Measurements from ENCODE around the gene OTX2. TPM values are rescaled to one million over a fixed set of nuclear protein-coding genes. Genes with fewer than 3 reads are reported as not detected.

OTX2 gene
- total RNA-seq, 1 donor from 2014 or later = not detected

DNA sequence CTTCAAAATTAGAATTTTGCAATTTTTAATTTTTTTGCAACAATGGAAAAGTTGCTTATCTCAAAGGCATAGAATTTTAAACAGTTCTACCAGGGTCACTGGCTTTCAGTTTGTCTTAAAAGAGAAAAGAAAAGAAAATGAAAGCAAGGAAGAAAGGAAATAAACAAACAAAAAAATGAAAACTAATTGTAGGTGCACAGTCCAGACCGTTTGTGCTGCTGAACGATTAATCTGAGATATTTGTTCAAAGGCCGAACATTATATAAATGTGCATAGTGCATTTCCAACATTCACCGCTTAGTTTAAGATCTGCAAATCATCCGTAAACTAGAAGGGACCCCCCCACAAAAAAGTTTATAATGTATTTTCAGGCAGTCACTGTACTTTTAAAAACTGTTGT, 5.5 kb upstream of the OTX2 start:
- no peaks in the 10 kb centered on the region for H3K36me3 ChIP-seq
- intact Hi-C loops (cut with DNase I) = no loop called here
- H3K4me1 ChIP-seq = no peaks in the 10 kb centered on the region
- TF ChIP-seq, protein P1, sequence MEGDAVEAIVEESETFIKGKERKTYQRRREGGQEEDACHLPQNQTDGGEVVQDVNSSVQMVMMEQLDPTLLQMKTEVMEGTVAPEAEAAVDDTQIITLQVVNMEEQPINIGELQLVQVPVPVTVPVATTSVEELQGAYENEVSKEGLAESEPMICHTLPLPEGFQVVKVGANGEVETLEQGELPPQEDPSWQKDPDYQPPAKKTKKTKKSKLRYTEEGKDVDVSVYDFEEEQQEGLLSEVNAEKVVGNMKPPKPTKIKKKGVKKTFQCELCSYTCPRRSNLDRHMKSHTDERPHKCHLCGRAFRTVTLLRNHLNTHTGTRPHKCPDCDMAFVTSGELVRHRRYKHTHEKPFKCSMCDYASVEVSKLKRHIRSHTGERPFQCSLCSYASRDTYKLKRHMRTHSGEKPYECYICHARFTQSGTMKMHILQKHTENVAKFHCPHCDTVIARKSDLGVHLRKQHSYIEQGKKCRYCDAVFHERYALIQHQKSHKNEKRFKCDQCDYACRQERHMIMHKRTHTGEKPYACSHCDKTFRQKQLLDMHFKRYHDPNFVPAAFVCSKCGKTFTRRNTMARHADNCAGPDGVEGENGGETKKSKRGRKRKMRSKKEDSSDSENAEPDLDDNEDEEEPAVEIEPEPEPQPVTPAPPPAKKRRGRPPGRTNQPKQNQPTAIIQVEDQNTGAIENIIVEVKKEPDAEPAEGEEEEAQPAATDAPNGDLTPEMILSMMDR (IDR thresholded peaks at IDR 0.05) = no peak
- no peaks in the 10 kb centered on the region for H3K9me3 ChIP-seq
- ATAC-seq (no peak), DNase-seq (no peak)
- no peak overlapping the region for H3K4me3 ChIP-seq
- H3K27me3 ChIP-seq (ENCODE audit: low read depth) = peaks cover 96% of the 10 kb centered on the region
- H3K27ac ChIP-seq = no peak overlapping the region

DNA sequence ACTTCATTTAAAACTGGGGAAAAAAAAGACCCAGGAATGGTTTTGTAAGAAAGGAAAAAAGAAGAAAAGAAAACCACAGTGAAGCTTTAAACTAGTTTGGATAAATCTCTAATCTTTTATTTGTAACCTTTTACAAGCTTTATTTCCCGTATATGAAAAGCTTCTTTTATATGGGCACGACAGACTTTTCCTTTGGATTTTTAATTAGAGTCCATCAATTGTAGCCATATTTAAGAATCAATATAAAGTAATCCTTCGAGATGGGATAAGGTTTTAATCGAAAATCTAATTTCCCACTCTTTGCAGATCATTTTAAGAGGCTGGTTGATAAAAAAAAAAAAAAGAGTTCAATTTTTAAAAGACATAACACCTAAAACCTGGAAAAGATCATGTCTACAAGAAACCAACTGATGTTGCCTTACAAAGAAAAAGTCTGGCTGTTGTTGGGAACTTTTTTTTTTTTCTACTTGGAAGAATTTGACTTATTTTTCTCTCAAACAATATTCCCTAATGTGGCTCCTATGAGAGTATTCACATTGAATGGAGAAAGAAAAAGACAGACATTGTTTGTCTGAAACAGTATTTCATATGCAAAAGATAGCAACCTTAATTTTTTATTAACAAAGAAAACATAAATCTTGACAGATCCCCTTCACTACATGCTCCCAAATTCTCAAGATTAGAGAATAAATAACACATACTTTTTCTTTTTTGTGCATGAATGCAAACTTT, 4.9 kb upstream of the OTX2 start:
- Histone ChIP-seq H3K9me3 (no peaks in the 10 kb centered on the region), H3K27ac (no peak overlapping the region), H3K4me1 (no peaks in the 10 kb centered on the region), H3K36me3 (no peaks in the 10 kb centered on the region), H3K27me3 (ENCODE audit: low read depth) (peaks cover 96% of the 10 kb centered on the region), H3K4me3 (no peak overlapping the region)
- TF ChIP-seq, protein P1 (IDR thresholded peaks at IDR 0.05) = no peak
- ATAC-seq = no peak
- intact Hi-C loops (cut with DNase I) = no loop called here
- DNase-seq = no peak

DNA sequence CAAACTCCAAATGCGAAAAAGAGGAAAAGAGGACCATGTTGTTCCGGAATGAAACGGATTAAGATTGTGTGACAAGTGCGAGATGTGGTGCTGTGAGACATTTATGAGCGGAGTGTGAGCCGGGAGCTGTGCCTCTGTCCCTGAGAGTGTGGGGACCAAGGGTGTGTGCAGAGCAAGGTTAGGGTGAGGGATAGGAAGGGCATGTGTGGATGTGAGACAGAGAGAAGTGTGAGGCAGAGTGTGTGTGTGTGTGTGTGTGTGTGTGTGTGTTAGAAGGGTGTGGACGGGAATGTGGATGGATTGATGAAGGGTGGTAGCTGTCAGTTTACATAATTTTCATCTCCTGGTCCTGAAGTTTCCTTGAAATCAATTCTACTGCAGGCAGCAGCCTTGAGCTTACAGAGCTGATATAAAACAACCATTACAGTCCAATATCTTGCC, 4.3 kb upstream of the OTX2 start:
- intact Hi-C loops (cut with DNase I) = no loop called here
- Histone ChIP-seq H3K4me3 (no peak overlapping the region), H3K27ac (no peak overlapping the region), H3K36me3 (no peaks in the 10 kb centered on the region), H3K4me1 (no peaks in the 10 kb centered on the region), H3K9me3 (no peaks in the 10 kb centered on the region), H3K27me3 (ENCODE audit: low read depth) (peaks cover 97% of the 10 kb centered on the region)
- TF ChIP-seq, protein P1 (IDR thresholded peaks at IDR 0.05) = no peak
- ATAC-seq = no peak
- DNase-seq = no peak

DNA sequence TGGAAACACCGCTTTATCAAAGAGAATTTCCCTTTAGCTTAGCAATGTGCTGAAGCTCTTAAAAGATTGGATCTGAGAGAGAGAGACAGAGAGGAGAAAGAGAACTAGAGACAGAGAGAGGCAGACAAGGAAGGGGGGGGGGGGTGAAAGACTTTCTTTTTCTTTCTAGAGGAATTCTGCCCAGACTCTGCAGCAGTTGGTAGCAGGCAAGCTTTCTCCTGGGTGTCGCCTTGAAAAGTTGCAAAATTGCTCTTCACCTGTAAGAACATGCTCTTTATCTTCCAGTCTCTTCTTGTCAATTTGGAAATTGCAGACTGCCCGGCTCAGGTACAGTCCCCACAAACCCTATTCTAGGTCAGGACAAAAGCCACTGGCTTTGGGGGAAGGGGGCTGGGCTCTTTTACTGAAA, 2.9 kb upstream of the OTX2 start:
- Histone ChIP-seq H3K4me1 (peaks cover 6% of the 10 kb centered on the region), H3K27me3 (ENCODE audit: low read depth) (peaks cover 98% of the 10 kb centered on the region), H3K36me3 (no peaks in the 10 kb centered on the region), H3K9me3 (no peaks in the 10 kb centered on the region), H3K4me3 (no peak overlapping the region), H3K27ac (no peak overlapping the region)
- TF ChIP-seq, protein P1 (IDR thresholded peaks at IDR 0.05) = no peak
- ATAC-seq = no peak
- no peak for DNase-seq
- intact Hi-C loops (cut with DNase I) = no loop called here

DNA sequence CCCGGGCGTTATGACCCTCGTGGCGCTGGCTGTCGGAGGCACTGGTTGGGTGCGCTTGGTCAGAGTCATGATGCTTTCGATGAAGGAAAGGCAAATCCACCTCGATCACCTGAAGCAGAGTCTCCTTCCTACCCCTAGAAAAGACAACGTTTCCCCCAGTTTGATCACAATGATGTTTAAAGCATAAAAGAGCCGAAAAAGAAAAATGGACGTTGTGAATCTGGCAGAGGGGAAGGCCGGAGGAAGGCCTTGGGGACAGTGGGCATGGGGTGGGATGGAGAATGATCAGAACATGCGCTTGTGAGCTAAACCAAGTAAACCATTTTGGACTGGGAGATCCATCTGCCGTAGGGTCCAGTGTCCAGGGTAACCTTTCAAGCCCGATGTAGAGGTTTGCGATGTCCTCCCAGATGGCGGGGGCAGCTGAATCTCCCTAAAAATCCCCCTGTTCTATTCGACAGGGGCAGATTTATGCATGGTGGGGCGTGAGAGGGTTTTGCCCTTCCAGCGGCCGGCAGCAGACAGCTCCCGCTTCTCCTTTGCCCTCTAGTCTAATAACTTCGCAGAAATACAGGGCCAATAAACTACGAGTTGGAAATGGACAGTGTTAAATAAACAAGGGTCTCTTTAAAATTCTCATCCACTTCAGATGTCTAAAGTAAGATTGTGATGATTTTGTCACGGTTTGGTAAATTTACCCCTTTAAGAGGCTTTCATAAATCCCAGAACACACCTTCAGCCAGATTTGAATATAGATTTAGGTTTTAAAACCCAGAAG, 2.3 kb upstream of the OTX2 start:
- H3K4me1 ChIP-seq = peaks cover 9% of the 10 kb centered on the region
- H3K9me3 ChIP-seq = no peaks in the 10 kb centered on the region
- no peak for DNase-seq
- TF ChIP-seq, protein P1 (IDR thresholded peaks at IDR 0.05) = no peak
- H3K27me3 ChIP-seq (ENCODE audit: low read depth) = peaks cover 98% of the 10 kb centered on the region
- H3K36me3 ChIP-seq = no peaks in the 10 kb centered on the region
- H3K27ac ChIP-seq = no peak overlapping the region
- no peak for ATAC-seq
- H3K4me3 ChIP-seq = no peak overlapping the region
- intact Hi-C loops (cut with DNase I) = no loop called here

Measured in lower lobe of right lung (tissue), 2 donors.